T-helper 1 cell (primary cell): ENCODE results near the gene PLA2G4B.

Experiments
- DNase-seq, 5 donors: peaks; one replicate each; pipeline ENCODE4 v3.0.0-alpha.2; 2012 to 2020

PLA2G4B gene

DNA sequence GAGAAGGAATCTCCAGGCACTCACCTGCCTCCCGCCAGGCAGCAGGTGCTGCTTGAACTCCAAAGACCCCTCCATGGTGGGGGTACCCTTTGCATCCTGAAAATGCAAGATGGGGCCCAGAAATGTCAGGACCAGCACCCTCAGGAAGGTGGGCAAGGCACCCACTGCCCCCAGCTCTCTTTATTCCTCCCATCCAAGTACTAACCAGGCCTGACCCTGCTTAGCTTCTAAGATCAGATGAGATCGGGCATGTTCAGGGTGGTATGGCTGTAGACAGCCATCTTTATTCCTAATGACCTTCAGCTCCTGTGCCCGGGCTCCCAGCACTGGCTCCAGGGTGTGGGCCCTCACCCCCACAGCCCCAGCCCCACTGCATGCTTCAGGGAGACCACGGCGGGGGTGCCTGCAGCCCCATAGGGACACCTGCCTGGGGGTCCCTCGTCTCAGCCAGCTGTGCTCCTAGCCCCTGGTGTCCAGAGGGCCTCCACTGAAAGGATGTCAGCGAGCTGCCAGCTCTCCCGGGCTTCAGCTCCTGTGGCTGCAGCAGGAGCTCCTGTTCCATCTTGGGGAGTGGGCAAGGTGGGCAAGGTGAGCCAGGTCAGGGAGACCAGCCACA is 13.2 kb downstream of the PLA2G4B start:
- no peak for DNase-seq

- DNase-seq, result no peak
Measured at GRCh38 chr15:41852736-41853590, 14.3 kb downstream of the PLA2G4B start.

GRCh38 chr15:41853831-41854230 is 15.2 kb downstream of the PLA2G4B start:
- DNase-seq, result no peak

DNA sequence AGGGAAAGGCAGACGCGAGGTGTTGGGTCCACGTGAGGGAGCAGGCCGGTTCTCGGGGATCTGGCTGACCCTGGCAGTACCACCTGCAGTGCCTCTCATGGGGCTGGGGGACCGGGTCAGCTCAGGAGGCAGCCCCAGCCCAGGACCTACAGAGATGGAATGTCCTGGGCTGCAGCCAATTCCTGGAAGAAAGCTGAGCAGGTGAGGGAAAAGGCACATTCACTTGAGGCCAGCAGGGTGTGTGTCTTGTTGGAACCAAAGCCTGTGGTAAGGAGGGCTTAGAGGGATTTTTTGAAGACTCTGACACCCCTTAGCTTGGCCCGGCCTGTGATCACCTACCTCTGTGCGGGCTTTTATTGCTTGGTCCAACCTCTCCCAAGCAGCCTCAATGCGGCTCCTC is 15.8 kb downstream of the PLA2G4B start:
- no peak for DNase-seq

DNA sequence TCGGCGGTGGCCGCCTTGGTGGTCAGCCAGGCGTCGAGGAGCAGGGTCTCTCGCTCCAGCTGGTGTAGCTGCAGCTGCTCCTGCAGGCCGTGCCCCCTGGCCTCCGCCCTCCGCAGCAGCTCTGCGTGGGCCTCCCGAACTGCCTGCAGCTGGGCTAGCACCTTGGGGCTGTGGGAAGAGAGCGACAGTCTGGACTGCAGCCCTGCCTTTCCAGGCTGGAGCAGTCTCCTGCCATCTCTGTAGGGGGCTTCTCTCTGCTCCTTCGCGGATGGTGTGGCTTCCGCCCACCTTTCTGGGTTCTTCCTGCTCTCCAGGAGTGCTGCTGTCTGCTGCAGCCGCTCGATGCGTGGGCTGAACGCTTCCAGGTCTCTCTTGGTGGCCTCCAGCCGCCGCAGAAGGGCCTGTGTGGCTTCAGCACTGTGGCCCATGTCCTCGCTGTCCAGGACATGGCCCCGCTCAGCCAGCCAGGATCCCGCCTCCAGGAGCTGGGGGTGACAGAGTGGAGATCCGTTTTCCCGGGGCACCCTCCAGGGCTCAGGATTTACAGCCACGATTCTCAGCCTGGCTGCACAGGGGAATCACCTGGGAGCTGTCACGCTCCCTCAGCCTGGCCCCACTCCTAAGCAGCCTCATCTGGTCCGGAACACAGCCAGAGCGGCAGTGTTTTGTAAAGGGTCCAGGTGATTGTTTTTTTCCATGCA is 16.8 kb downstream of the PLA2G4B start:
- no peak for DNase-seq

DNA sequence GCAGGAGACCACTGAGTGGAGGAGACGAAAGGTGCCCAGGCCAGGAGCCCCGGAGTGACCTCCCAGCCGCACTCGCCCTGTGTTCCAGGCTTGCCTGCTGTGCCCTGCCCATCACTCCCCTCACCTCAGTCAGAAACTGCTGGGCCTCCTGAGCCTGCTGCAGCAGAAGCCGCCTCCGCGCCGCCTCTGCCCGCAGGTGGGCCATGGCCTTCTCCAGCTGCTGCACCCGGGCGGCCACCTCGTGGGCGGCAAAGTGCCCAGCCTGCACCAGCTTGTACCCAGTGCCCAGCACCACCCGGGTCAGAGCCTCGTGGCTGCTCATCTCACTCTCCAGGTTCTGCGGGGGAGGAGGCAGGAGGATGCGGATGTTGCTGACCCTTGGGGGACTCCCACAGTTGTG is 17.6 kb downstream of the PLA2G4B start:
- no peak for DNase-seq

DNA sequence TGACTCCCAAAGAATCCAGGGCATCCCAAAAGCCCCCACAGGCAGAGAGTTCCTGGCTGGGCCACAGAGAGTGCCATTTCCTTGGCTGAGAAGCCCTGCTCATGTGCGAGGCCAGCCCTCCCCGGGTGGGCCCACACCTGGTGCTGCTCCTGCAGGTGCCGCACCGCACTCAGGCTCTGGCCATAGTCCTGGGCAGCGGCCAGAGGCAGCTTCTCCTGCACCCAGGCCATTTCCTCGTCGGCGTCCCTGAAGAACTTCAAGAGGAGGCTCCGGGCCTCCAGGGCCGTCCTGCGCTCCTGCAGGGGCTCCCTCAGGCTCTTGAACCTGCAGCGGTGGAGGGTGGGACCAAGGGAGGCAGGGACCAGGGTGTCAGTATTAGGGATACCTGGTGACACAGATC is 18.1 kb downstream of the PLA2G4B start:
- no peak for DNase-seq

GRCh38 chr15:41857316-41857715 is 18.7 kb downstream of the PLA2G4B start:
- DNase-seq, result no peak

- no peak for DNase-seq
Measured at GRCh38 chr15:41858756-41859155, 20.1 kb downstream of the PLA2G4B start.

DNA sequence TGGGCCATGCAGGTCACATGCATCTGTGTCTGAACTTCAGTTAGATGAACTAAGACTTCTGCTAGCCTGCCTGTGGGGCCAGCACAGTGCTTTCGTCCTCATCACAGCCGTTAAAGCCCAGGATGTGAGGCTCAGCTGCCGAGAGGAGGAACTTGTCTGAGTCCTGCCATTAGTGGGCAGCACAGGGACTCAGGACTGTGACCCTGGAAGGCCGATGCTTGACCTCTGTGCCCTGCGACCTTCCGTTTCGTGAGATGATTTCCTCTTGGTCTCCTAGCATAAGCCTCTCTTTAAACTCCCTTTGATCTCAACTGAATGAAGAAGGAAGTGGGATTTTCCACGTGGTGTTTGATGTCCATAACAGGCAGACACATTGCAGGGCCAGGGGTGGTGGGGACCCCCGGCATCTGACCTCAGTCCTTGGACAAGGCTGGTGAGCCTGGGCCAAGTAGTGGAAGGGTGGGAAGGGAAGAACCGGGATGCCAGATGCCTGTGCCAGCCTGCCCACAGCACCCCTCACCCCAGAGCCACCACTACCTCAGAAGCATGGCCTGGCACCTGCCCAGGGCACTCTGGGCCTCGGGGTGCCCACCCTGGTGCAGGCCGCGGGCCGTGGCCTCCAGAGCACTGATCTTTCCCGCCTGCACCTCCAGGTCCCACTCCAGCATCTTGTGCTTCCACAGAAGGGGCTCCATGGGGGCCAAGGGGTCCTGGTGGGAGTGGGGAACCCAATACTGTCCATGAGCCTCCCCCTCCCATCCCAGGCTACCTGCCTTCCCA is 21.6 kb downstream of the PLA2G4B start:
- DNase-seq, result no peak

DNA sequence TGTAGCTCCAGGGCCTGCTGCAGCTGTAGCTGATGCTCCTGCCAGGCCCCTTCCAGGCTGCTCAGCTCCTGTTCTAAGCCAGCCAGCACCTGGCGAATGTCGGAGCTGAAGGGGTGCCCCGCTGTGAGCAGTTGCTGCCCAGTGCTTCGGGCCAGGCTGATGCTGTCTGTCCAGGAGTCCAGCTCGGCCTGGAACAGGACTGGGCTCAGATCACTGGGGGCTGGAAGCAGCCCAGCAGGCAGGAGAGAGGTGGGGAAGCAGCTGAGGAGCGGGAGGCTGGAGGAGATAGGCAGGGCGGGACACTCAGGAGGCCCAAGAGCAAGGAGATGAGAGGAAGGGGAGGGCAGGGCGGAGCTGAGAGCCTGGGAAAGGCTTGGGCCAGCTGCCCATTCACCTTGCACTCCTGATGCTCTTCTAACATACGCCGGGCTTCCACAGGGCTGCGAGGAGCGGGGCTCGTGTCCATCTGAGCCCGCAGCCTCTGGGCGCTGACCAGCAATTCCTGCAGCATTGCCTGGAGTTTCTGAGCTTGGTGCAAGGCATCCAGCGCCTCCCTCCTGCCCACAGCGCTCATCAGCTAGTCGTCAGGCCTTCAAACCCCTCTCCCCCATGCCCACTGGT is 23.2 kb downstream of the PLA2G4B start:
- DNase-seq, result no peak

DNA sequence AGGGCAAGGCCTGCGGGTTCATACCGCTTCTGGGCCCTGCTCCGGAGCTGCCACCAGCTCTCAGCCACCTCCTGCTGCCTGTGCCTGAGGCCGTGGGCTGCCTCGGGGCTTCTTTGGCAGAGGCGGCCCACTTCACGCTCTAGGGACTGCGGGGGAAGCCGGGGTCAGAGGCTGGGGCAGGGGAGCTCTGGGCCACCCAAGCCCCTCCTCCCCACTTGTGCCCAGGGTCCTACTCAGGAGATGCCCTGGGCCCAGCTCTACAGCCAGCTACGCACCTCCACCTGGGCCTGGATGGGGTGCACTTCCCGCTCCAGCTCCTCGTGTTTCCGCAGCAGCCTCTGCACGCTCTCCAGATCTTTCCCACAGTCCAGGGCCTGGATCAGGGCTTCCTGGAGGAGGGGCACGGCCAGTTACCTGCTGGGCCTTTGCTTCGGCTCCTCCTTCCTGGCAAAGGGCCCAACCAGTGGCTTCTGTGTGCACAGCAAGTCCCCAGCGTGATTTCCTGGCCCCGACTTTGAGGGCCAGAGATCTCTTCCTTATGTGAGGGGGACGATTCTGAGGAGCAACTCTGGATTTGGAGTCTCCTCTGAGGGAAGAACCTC is 24.0 kb downstream of the PLA2G4B start:
- no peak for DNase-seq

DNA sequence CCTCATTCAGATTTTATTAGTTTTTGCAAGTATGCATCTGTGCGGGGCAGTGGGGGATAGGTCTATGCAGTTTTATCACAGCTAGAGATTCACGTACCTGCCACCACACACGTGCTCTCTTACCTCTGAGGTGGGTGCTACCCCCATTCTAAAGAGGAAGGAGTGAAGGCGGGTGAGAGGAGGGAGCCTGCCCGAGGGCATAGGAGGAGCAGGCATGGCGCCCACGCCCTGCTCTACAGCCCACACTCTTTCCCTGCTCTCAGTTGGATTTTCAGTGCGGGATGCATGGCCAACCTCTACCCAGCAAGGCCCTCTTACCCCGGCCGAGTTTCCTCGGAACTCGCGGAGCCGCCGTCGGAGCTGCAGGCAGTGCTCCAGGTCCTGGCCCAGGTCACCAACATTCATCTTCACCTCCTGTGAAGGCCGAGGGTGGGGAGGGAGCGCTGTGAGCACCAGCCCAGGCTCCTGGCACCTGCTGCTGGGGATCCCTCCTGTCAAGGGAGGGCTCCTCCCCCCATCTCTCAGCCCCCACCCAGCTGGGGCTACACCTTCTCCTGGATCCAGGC is 26.9 kb downstream of the PLA2G4B start:
- DNase-seq, result no peak

DNA sequence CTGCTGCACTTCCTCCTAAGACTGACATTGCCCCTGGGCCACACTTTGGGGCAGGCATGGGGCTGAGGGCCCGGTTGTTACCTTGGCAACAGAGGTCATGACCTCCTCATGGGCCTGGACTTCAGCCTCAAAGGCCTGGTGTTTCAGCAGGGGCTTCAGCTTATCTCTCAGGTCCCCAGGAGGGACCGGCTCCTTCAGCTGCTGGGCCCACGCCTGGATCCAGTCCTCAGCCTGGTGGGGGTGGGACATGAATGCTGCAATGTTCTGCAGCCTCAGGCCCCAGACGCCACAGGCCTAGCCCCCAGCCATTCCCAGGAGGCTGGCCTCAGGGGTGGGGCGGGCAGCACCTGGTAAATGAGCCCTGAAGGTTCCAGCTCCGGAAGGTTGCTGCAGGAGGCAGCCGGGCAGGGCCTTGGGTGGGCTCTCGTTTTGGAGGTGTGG is 27.6 kb downstream of the PLA2G4B start:
- no peak for DNase-seq

DNA sequence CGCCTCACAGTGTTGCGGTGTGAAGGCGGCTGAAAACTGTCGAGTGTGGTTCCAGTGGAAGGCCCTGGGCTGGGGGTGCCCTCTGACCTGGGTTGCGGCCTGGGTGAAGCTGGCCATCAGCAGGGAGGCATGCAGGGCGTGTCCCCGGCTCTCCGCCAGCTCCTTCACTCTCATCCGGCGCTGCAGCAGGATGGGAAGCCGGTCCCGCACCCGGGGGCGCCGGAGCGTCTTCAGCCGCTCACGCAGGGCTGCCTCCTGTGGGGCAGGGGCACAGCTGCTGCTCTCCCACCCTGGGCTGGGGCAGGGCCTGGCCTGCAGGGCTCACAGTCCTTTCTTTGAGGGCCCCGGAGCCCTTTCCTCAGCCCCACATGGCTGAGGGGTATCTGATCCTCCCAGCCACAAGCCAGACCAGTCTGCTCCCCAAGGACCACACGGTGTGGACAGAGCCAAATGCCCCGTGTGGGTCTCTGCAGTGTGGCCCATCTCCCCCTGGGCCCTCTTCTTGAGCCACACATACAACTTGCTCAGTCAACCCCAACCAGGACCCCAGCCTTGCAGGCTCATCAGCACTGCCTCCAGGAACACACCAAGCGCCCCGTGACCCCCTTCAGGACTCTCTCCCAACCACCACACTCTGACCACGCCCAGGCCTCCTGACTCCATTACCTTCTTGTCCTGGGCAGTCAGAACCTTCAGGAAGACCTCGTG is 28.4 kb downstream of the PLA2G4B start:
- DNase-seq, result no peak

DNA sequence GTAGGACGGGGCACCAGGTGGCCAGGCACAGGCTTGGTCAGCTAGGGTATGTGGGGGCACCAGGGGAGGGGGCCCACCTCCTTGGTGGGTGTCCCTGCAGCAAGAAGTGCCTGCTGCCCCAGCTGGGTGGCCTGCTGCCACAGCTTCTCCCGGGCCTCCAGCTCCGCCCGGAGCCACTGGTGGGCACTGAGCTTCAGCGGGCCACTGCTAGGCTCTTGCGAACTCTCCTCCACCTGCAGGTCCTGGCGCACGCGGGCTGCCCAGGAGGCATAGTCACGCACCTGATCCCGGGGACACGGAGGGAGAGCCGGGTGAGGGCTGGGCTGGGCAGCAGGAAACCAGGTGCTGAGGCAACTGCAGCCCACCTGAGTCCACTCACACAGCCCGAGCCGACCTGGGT is 29.7 kb downstream of the PLA2G4B start:
- DNase-seq, result no peak

DNA sequence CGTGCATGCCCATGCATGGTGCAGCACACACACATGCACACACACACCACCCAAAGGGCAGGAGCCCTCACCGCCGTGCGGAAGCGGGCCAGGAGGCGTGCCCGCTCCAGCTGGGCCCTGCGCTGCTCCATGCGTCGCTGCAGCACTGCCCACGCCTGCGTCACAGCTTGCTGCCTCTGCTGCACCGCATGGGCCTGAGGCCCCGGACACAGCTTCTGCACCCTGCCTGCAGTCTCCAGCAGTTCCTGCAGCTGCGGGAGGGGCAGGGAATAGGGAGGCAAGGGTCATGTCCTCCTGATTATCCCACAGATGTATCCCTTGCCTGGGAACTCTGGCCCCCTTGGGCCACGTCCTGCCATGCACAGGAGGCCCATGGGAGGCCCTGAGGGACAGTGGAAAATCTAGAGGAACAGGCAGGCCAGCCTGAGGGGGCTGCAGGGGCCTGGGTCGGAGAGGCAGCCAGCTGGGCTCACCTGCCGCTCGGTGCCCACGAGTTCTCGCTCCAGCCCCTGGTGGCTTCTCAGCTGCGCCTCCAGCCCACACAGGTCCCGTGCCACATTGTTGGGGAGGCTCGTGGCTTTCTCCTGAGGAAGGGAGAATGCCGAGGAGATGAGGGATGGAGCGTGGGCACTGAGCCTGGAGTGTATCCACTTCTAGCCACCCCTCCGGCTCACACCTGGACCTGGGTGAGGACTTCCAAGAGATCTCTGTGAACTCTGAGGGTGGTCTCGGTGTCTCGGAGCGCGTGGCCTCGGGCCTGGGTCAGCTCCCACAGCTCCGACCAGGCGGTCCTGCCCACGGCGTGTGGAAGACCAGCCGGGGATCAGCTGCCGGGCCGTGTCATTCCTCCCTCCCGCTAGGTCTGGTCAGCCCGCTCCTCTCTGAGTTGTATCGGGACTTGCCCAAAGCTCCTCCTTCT is 31.4 kb downstream of the PLA2G4B start:
- DNase-seq, result no peak

DNA sequence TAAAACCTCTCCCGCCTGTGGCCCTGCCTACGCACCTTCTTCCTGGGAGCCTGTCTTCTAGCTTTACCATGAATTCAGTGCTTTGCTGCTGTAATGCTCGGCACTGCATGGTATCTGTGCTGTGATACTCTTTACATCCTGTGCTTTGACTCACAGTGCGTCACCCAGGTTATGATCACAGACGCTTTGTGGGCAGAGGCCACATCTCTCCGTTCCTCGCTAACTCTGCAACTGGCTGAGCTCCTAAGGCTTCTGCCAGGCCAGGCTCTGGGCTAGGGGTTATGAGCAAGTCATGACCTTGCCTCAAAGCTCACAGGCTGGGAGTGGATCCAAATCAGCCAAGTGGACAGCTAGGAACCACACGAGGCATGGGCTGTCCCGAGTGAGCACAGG is 32.0 kb downstream of the PLA2G4B start:
- peak in 3 of 5 donors; percentile 33 to 82 (median 35) for DNase-seq

- no peak for DNase-seq
Measured at GRCh38 chr15:41871175-41871905, 32.7 kb downstream of the PLA2G4B start.
